RWPE2 (cell line): ENCODE data around the gene CLEC2D.
"Not testable (repeated sequence)": the region's sequence is repeated elsewhere in the genome, so short reads cannot be mapped to it uniquely, and the experiment has no call there.

Source experiments
- ATAC-seq: fragments of 200-7000 bp; cut with Tn5 transposase; 3 replicates; pipeline ENCODE4 v1.9.1; 2021; ENCODE audit warnings: low read depth
- DNase-seq: peaks from one replicate; pipeline ENCODE4 v3.0.0-alpha.2; 2020; ENCODE audit warnings: low spot score
- H3K27ac ChIP-seq: fragments of 450-650 bp; 2 replicates; pipeline ENCODE4 v1.5.1; 2017; ENCODE audit warnings: mild to moderate bottlenecking; ENCODE audit not compliant: poor library complexity, severe bottlenecking
- H3K27me3 ChIP-seq: fragments of 250-450 bp; sonication (Bioruptor Pico); 2 replicates; pipeline ENCODE4 v1.5.1; 2021; ENCODE audit warnings: mild to moderate bottlenecking, moderate library complexity; ENCODE audit not compliant: insufficient read depth, poor library complexity, severe bottlenecking
- H3K36me3 ChIP-seq: fragments of 250-450 bp; sonication (Bioruptor Pico); 2 replicates; pipeline ENCODE4 v1.5.1; 2020; ENCODE audit warnings: low read depth, mild to moderate bottlenecking, moderate library complexity
- H3K4me1 ChIP-seq: fragments of 250-450 bp; sonication (Bioruptor Pico); 2 replicates; pipeline ENCODE4 v1.5.1; 2021; ENCODE audit warnings: mild to moderate bottlenecking, moderate library complexity; ENCODE audit not compliant: insufficient read depth, poor library complexity, severe bottlenecking
- H3K4me3 ChIP-seq: fragments of 250-450 bp; sonication (Bioruptor Pico); 2 replicates; pipeline ENCODE4 v1.5.1; 2021; ENCODE audit warnings: mild to moderate bottlenecking, moderate library complexity; ENCODE audit not compliant: severe bottlenecking
- H3K9me3 ChIP-seq: fragments of 250-450 bp; sonication (Bioruptor Pico); 2 replicates; pipeline ENCODE4 v1.5.1; 2021; ENCODE audit warnings: mild to moderate bottlenecking, moderate library complexity; ENCODE audit not compliant: severe bottlenecking
- TF ChIP-seq, protein P1 (sequence below): fragments of 450-650 bp; IDR thresholded peaks from one replicate; pipeline ENCODE4 v1.5.1; 2017; ENCODE audit warnings: mild to moderate bottlenecking, moderate library complexity; ENCODE audit not compliant: poor library complexity, severe bottlenecking

Gene CLEC2D

DNA sequence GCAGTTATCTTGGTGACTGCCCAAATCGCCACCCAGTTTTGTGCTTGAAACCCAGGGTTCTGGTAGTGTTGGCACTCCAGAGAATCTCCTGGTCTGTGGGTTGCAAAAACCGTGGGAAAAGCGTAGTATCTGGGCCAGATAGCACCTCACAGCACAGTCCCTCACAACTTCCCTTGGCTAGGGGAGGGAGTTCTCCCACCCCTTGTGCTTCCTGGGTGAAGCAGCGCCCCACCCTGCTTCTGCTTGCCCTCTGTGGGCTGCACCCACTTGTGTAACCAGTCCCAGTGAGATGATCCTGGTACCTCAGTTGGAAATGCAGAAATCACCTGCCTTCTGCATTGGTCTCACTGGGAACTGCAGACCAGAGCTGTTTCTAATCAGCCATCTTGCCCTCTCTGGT is 16.4 kb downstream of the CLEC2D start:
- ATAC-seq: no peak
- Histone ChIP-seq H3K27ac (no peak overlapping the region), H3K4me3 (no peak overlapping the region), H3K9me3 (no peaks in the 10 kb centered on the region), H3K4me1 (no peaks in the 10 kb centered on the region), H3K36me3 (no peaks in the 10 kb centered on the region; the same call in 1 of the 2 replicates), H3K27me3 (no peaks in the 10 kb centered on the region)
- TF ChIP-seq, protein P1, sequence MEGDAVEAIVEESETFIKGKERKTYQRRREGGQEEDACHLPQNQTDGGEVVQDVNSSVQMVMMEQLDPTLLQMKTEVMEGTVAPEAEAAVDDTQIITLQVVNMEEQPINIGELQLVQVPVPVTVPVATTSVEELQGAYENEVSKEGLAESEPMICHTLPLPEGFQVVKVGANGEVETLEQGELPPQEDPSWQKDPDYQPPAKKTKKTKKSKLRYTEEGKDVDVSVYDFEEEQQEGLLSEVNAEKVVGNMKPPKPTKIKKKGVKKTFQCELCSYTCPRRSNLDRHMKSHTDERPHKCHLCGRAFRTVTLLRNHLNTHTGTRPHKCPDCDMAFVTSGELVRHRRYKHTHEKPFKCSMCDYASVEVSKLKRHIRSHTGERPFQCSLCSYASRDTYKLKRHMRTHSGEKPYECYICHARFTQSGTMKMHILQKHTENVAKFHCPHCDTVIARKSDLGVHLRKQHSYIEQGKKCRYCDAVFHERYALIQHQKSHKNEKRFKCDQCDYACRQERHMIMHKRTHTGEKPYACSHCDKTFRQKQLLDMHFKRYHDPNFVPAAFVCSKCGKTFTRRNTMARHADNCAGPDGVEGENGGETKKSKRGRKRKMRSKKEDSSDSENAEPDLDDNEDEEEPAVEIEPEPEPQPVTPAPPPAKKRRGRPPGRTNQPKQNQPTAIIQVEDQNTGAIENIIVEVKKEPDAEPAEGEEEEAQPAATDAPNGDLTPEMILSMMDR: no peak
- no peak for DNase-seq

- no peak overlapping the region for H3K4me3 ChIP-seq
- no peak overlapping the region for H3K27ac ChIP-seq
- no peaks in the 10 kb centered on the region; the same call in 1 of the 2 replicates for H3K36me3 ChIP-seq
- TF ChIP-seq, protein P1: no peak
- peak; percentile 55; the same call in 1 of the 3 replicates for ATAC-seq
- no peak for DNase-seq
- H3K27me3 ChIP-seq: no peaks in the 10 kb centered on the region
- H3K9me3 ChIP-seq: no peaks in the 10 kb centered on the region
- H3K4me1 ChIP-seq: no peaks in the 10 kb centered on the region
Measured at GRCh38 chr12:9687228-9687627, 17.7 kb downstream of the CLEC2D start.

DNA sequence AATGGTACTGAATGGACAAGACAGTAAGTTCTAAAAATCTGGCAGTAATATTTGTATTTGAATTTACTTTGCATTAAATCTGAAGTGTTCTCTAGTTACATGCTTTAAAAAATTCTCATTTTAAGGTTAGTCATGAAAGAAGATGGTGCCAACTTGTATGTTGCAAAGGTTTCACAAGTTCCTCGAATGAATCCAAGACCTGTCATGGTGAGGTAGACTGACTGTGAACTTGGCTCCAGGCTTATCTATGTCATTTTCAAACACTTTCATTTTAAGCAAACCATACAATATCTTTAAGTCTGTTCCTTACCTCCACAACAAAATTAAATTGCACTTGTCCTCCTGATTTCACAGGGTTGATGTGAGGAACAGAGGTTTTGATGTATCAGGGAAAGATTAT is 23.4 kb downstream of the CLEC2D start:
- TF ChIP-seq, protein P1: no peak
- ATAC-seq: no peak
- H3K4me3 ChIP-seq: no peak overlapping the region

GRCh38 chr12:9694241-9694640 is 24.7 kb downstream of the CLEC2D start:
- Histone ChIP-seq H3K4me3 (no peak overlapping the region), H3K27ac (no peak overlapping the region), H3K9me3 (no peaks in the 10 kb centered on the region), H3K27me3 (no peaks in the 10 kb centered on the region), H3K36me3 (no peaks in the 10 kb centered on the region; the same call in 1 of the 2 replicates), H3K4me1 (no peaks in the 10 kb centered on the region)
- TF ChIP-seq, protein P1: no peak
- no peak for ATAC-seq
- DNase-seq: no peak

More for the DNA sequence above, 23.4 kb downstream of the CLEC2D start:
- no peaks in the 10 kb centered on the region for H3K4me1 ChIP-seq
- H3K36me3 ChIP-seq: no peaks in the 10 kb centered on the region; the same call in 1 of the 2 replicates
- no peak for DNase-seq
- no peaks in the 10 kb centered on the region for H3K27me3 ChIP-seq
- H3K9me3 ChIP-seq: no peaks in the 10 kb centered on the region
- H3K27ac ChIP-seq: no peak overlapping the region

- not testable (repeated sequence) for DNase-seq
Measured at GRCh38 chr12:9695150-9695549, 25.6 kb downstream of the CLEC2D start.

DNA sequence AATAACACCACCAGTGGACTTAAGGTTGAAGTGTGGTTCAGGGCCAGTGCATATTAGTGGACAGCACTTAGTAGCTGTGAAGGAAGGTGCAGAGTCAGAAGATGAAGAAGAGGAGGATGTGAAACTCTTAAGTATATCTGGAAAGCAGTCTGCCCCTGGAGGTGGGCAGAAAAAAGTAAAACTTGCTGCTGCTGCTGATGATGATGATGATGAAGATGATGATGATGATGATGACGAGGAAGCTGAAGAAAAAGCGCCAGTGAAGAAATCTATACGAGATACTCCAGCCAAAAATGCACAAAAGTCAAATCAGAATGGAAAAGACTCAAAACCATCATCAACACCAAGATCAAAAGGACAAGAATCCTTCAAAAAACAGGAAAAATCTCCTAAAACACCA is 26.1 kb downstream of the CLEC2D start:
- not testable (repeated sequence) for H3K27me3 ChIP-seq, ATAC-seq, H3K36me3 ChIP-seq, H3K4me1 ChIP-seq, DNase-seq, H3K4me3 ChIP-seq, H3K27ac ChIP-seq, H3K9me3 ChIP-seq

More at GRCh38 chr12:9695150-9695549, 25.6 kb downstream of the CLEC2D start:
- H3K27me3 ChIP-seq, H3K36me3 ChIP-seq, ATAC-seq, H3K4me3 ChIP-seq, H3K9me3 ChIP-seq, H3K27ac ChIP-seq, H3K4me1 ChIP-seq: not testable (repeated sequence)
